AG04450 (cell line): Measurements from ENCODE around the gene PPRC1. TPM values are rescaled to one million over a fixed set of nuclear protein-coding genes. Genes with fewer than 3 reads are reported as not detected.
A peak's percentile ranks its signal among the peaks of the same experiment; 100 is the strongest.

Experiments
- CTCF ChIA-PET: fragments of 300-600, 350-600 bp; formaldehyde crosslinking; extraction: SDS; loops from one replicate; lab custom pipeline; 2022; ENCODE audit warnings: antibody characterized with exemption, inconsistent platforms; lab: Charles Lee
- POLR2A ChIA-PET: fragments of 350-600 bp; formaldehyde crosslinking; extraction: SDS; loops from one replicate; lab custom pipeline; 2021; ENCODE audit warnings: antibody characterized with exemption, inconsistent platforms; lab: Yijun Ruan, JAX
- DNase-seq: peaks from one replicate; pipeline ENCODE4 v3.0.0-alpha.2; 2011; ENCODE audit warnings: low read depth, low spot score
- H3K27ac ChIP-seq: one replicate; pipeline ENCODE4 v1.5.1; 2012; ENCODE audit warnings: low read depth, low read length, control low read depth
- H3K27me3 ChIP-seq: one replicate; pipeline ENCODE4 v1.6.0; 2012; ENCODE audit warnings: low read length; ENCODE audit not compliant: control insufficient read depth, insufficient read depth
- H3K4me3 ChIP-seq: 2 replicates; pipeline ENCODE4 v1.5.1; 2011; ENCODE audit warnings: mild to moderate bottlenecking, low read depth, low read length, control low read depth
- H3K9me3 ChIP-seq: 2 replicates; pipeline ENCODE4 v1.5.1; 2012; ENCODE audit warnings: low read length; ENCODE audit not compliant: control insufficient read depth, insufficient read depth
- CTCF ChIP-seq: IDR thresholded peaks from 2 replicates; pipeline ENCODE4 v1.5.1; 2011; ENCODE audit warnings: low read depth, low read length, control low read depth, inconsistent platforms
- polyA plus RNA-seq: library from polyadenylated mRNA; depleted of rRNA; stranded (reverse); fragments of >200 nt; gene quantifications from 2 replicates; pipeline ENCODE4 v1.2.3, GENCODE V29; 2011

Gene PPRC1
- polyA plus RNA-seq, 1 experiment, result 14.1 TPM

GRCh38 chr10:102117391-102118159, 15.3 kb upstream of the PPRC1 start:
- DNase-seq, result peak; percentile 41
- no peaks in the 10 kb centered on the region for H3K27me3 ChIP-seq
- H3K4me3 ChIP-seq, result peak overlapping the region; percentile 91
- TF ChIP-seq CTCF, result peak; percentile 34
- CTCF ChIA-PET, result interaction anchor here (0.6 to 0.8 kb wide), 2 partner anchors 50 to 52 kb away, joined by 3 read pairs; no protein-coding TSS in a partner anchor
- H3K27ac ChIP-seq, result peak overlapping the region; percentile 89
- POLR2A ChIA-PET, result no interaction called here
- H3K9me3 ChIP-seq, result no peaks in the 10 kb centered on the region

DNA sequence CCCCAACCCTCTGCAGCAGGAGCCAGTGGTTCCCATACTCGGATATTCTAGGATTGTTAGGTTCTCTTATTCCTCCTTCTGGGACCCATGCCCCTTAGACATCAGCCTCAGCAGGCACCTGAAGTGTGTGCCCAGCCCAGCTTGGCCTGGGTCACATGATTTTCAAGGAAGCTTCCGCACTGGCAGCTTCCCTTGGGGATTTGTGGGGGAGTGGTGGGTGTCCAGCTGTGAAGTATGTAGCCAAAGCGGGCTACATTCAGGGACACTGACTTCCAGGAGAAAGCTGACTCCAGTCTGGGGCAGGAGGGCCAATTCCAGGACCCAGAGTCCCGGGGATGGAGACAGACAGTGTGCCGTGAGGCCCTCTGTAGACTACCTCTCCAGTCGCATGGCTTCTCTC, 14.0 kb upstream of the PPRC1 start:
- POLR2A ChIA-PET, result interaction anchor here (0.5 to 1.4 kb wide), 5 partner anchors 15 to 298 kb away, joined by 3 to 5 read pairs (median 3); partner anchors contain the start of gene NOLC1
- CTCF ChIA-PET, result interaction anchor here (0.6 kb wide), 1 partner anchor 38 kb away, joined by 3 read pairs; no protein-coding TSS in a partner anchor
- DNase-seq, result no peak
- peak overlapping the region; percentile 91 for H3K4me3 ChIP-seq
- peak overlapping the region; percentile 90 for H3K27ac ChIP-seq
- no peaks in the 10 kb centered on the region for H3K27me3 ChIP-seq
- TF ChIP-seq CTCF, result no peak
- no peaks in the 10 kb centered on the region for H3K9me3 ChIP-seq

GRCh38 chr10:102119417-102120141, 13.3 kb upstream of the PPRC1 start:
- POLR2A ChIA-PET, result interaction anchor here (0.5 to 1.4 kb wide), 2 partner anchors 32 to 36 kb away, joined by 3 to 5 read pairs; partner anchors contain the start of gene NOLC1

GRCh38 chr10:102120142-102120990, 12.5 kb upstream of the PPRC1 start, which contains the start of gene LDB1:
Gene LDB1 (minus strand): TSS chr10:102120368. CDS start chr10:102120110, 258 bp downstream.
- TF ChIP-seq CTCF, result no peak

More at GRCh38 chr10:102119417-102120141, 13.3 kb upstream of the PPRC1 start:
- CTCF ChIA-PET, result interaction anchor here (0.6 kb wide), 1 partner anchor 39 kb away, joined by 3 read pairs; no protein-coding TSS in a partner anchor
- no peak for TF ChIP-seq CTCF
- no peaks in the 10 kb centered on the region for H3K27me3 ChIP-seq
- H3K27ac ChIP-seq, result peak overlapping the region; percentile 90
- peak overlapping the region; percentile 91 for H3K4me3 ChIP-seq
- DNase-seq, result peak; percentile 36
- H3K9me3 ChIP-seq, result no peaks in the 10 kb centered on the region

More at GRCh38 chr10:102120142-102120990, 12.5 kb upstream of the PPRC1 start, which contains the start of gene LDB1:
- Histone ChIP-seq H3K27me3 (no peaks in the 10 kb centered on the region), H3K9me3 (no peaks in the 10 kb centered on the region), H3K4me3 (peak within 1 kb of the TSS; percentile 91), H3K27ac (peak within 1 kb of the TSS; percentile 96)
- peak; percentile 53 for DNase-seq
- POLR2A ChIA-PET, result interaction anchor here (1.5 to 2.0 kb wide), 2 partner anchors 18 to 182 kb away, joined by 4 to 8 read pairs; no protein-coding TSS in a partner anchor
- CTCF ChIA-PET, result no interaction called here
